Smooth muscle cell (in vitro differentiated cells): ENCODE data around the gene EIF4A2. TPM values are rescaled to one million over a fixed set of nuclear protein-coding genes. Genes with fewer than 3 reads are reported as not detected.

Source experiments
- DNase-seq: peaks from one replicate; lab custom pipeline; 2025; ENCODE audit not compliant: unreplicated experiment; lab: John Stamatoyannopoulos, UW
- H2AFZ ChIP-seq: fragments of 200-600 bp; sonication (generic); 2 replicates; pipeline ENCODE4 v1.6.0; 2016; ENCODE audit warnings: antibody characterized with exemption, low read depth, mild to moderate bottlenecking
- H3F3A ChIP-seq: fragments of 200-600 bp; sonication (generic); 2 replicates; pipeline ENCODE4 v1.6.0; 2017; ENCODE audit warnings: antibody characterized with exemption, low read depth
- H3K27ac ChIP-seq: fragments of 200-600 bp; sonication (generic); 2 replicates; pipeline ENCODE4 v1.5.1; 2016; ENCODE audit warnings: low read depth, mild to moderate bottlenecking
- H3K27me3 ChIP-seq: fragments of 200-600 bp; sonication (generic); 2 replicates; pipeline ENCODE4 v1.6.1; 2016; ENCODE audit warnings: low read depth, mild to moderate bottlenecking
- H3K36me3 ChIP-seq: fragments of 200-600 bp; sonication (generic); 2 replicates; pipeline ENCODE4 v1.5.1; 2016; ENCODE audit warnings: low read depth
- H3K4me1 ChIP-seq: fragments of 200-600 bp; sonication (generic); 2 replicates; pipeline ENCODE4 v1.5.1; 2016; ENCODE audit warnings: low read depth
- H3K4me2 ChIP-seq: fragments of 200-600 bp; sonication (generic); 2 replicates; pipeline ENCODE4 v1.6.0; 2016; ENCODE audit warnings: mild to moderate bottlenecking
- H3K4me3 ChIP-seq: fragments of 200-600 bp; sonication (generic); 2 replicates; pipeline ENCODE4 v1.5.1; 2016; ENCODE audit warnings: mild to moderate bottlenecking
- H3K79me2 ChIP-seq: fragments of 200-600 bp; sonication (generic); 2 replicates; pipeline ENCODE4 v1.6.0; 2016; ENCODE audit warnings: low read depth, mild to moderate bottlenecking
- H3K9ac ChIP-seq: fragments of 200-600 bp; sonication (generic); 2 replicates; pipeline ENCODE4 v1.6.0; 2016; ENCODE audit warnings: low read depth
- H3K9me3 ChIP-seq: fragments of 200-600 bp; sonication (generic); replicated peaks from 2 replicates; pipeline ENCODE4 v1.5.1; 2016; ENCODE audit warnings: low read depth
- H4K20me1 ChIP-seq: fragments of 200-600 bp; sonication (generic); 2 replicates; pipeline ENCODE4 v1.6.0; 2016; ENCODE audit warnings: low read depth
- CTCF ChIP-seq: fragments of 200-600 bp; sonication (generic); IDR thresholded peaks from 2 replicates; pipeline ENCODE4 v1.5.1; 2017; ENCODE audit warnings: borderline replicate concordance, mild to moderate bottlenecking, antibody characterized with exemption; ENCODE audit not compliant: insufficient read depth, poor library complexity, severe bottlenecking
- WGBS: methylation state at CpG from one replicate; pipeline ENCODE4 v1.1.7; 2016; ENCODE audit warnings: low lambda C conversion rate; 5-methylcytosine and 5-hydroxymethylcytosine counted together
- polyA plus RNA-seq: library from polyadenylated mRNA; unstranded; fragments of >200 nt; fragmentation: Nextera tagmentation; extraction: Ambion mirVana; gene quantifications from 2 replicates; pipeline ENCODE4 v1.2.1, GENCODE V29; 2016
- total RNA-seq: library from RNA; depleted of rRNA; stranded (reverse); fragments of >200 nt; gene quantifications from 2 replicates; pipeline ENCODE4 v1.2.3, GENCODE V29; 2014

EIF4A2 gene
- total and polyA plus RNA-seq, 2 experiments from 2014 or later, result 94.8 to 438 TPM

DNA sequence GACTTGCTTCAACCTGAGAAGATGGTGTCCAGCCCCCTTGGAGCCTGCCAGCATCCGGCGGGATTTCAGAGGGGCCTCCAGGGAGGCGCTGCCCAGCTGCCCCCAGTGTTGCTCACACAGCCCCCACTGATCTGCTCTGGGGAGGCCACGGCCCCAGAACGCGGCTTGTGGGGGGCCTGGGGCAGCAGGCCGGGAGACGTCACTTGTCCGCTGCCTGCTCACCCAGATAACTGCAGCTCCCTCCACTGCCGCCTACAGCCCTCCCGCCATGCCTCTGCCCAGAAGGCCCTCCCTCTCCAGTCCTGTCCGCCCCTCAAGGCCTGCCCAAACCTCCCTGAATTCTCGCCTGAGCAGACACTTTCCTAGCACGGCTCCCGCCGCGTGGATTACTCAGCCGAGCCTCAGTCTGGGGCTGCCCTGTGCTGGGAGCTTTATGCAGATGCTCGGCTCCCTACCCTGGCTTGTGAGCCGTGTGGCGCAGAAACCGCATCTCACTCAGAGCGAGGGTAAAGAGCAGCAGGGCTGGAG lies 42.0 kb downstream of the EIF4A2 start:
- no peak for TF ChIP-seq CTCF
- H3K4me2 ChIP-seq, result peak overlapping the region; percentile 94
- H4K20me1 ChIP-seq, result no peaks in the 10 kb centered on the region
- no peaks in the 10 kb centered on the region for H3K79me2 ChIP-seq
- H3K4me3 ChIP-seq, result no peak overlapping the region
- peak; percentile 60 for DNase-seq
- H3K9me3 ChIP-seq, result no peaks in the 10 kb centered on the region
- 5% methylated on average over 21 of the region's 23 CpGs for WGBS
- H3K36me3 ChIP-seq, result no peaks in the 10 kb centered on the region
- no peak overlapping the region for H3K27ac ChIP-seq
- H2AFZ ChIP-seq, result no peak overlapping the region
- peaks cover 10% of the 10 kb centered on the region for H3K4me1 ChIP-seq
- peaks cover 26% of the 10 kb centered on the region for H3K27me3 ChIP-seq
- peaks cover 4% of the 10 kb centered on the region for H3F3A ChIP-seq
- H3K9ac ChIP-seq, result no peak overlapping the region

DNA sequence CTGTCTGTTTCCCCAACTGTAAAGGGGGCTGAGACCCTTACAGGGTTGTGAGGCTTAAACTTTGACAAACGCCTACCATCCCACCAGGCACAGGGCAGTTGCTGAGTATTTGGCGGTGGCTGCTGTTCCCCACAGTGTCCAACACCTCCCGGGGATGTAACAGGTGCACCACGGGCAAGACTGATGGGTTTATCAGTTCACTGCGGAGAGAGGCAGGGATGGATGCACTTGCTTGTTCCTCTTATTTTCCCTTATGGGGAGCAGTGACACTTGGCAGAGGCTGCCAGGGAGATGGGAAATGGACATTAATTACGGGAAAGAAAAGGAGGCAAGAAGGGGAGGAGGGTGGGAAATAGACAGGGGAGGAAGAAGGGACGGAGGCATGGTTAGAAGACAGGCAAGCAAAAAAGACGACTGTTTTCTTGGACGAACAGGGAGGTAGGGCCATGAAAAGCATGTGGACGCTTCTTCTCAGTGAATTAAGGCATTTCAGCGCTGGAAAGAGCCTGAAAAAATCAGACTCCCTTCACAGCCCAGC lies 42.6 kb downstream of the EIF4A2 start:
- H3K4me2 ChIP-seq, result peak overlapping the region; percentile 94
- H3F3A ChIP-seq, result peaks cover 4% of the 10 kb centered on the region
- H2AFZ ChIP-seq, result no peak overlapping the region
- no peaks in the 10 kb centered on the region for H3K36me3 ChIP-seq
- no peaks in the 10 kb centered on the region for H3K79me2 ChIP-seq
- no peaks in the 10 kb centered on the region for H4K20me1 ChIP-seq
- H3K9ac ChIP-seq, result no peak overlapping the region
- no peaks in the 10 kb centered on the region for H3K9me3 ChIP-seq
- 37% methylated on average over 11 of the region's 11 CpGs for WGBS
- no peak for DNase-seq
- no peak overlapping the region for H3K27ac ChIP-seq
- peaks cover 32% of the 10 kb centered on the region for H3K27me3 ChIP-seq
- H3K4me1 ChIP-seq, result peaks cover 10% of the 10 kb centered on the region
- no peak for TF ChIP-seq CTCF
- H3K4me3 ChIP-seq, result no peak overlapping the region

DNA sequence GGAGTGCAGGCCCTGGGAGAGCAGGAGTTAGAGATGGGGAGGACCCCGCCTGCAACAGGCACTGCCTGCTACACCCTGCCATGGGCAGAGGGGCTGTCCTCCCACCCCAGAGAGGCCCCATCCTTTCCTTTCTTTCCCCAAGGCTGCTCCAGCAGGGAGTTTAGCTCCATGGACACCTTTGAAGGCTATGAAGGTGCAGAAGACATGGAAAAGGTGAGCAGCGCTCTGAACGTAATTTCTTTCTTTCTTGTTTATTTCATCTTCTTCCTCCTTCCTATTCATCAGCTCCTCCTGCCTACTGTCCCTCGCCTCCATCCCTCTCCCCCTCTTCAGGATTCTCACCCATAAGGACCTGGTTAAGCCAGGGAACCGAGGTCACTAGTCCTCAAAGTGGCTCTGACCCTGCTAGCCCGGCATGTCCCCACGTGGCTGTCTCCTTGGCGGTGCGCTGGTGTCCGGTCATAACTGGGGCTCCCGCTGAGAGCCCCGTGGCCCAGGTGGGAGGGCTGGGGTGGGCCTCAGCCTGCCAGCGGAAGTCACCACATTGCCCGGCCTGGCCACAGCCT lies 43.1 kb downstream of the EIF4A2 start:
- H3K79me2 ChIP-seq, result no peaks in the 10 kb centered on the region
- H3K36me3 ChIP-seq, result no peaks in the 10 kb centered on the region
- no peak for TF ChIP-seq CTCF
- no peak overlapping the region for H3K9ac ChIP-seq
- H3K4me3 ChIP-seq, result peak overlapping the region; percentile 63
- H3K4me1 ChIP-seq, result peaks cover 10% of the 10 kb centered on the region
- peak overlapping the region; percentile 94 for H3K4me2 ChIP-seq
- no peak overlapping the region for H2AFZ ChIP-seq
- peaks cover 4% of the 10 kb centered on the region for H3F3A ChIP-seq
- DNase-seq, result no peak
- no peaks in the 10 kb centered on the region for H3K9me3 ChIP-seq
- peaks cover 38% of the 10 kb centered on the region for H3K27me3 ChIP-seq
- 12% methylated on average over 12 of the region's 14 CpGs for WGBS
- H3K27ac ChIP-seq, result no peak overlapping the region
- H4K20me1 ChIP-seq, result no peaks in the 10 kb centered on the region
